DND-41 (cell line): ENCODE results near the gene ZBTB11.

Source experiments
- ATAC-seq: fragments of 200-7000 bp; cut with Tn5 transposase; 3 replicates; pipeline ENCODE4 v1.9.1; 2021; ENCODE audit warnings: low read depth; ENCODE audit not compliant: insufficient read depth
- DNase-seq: peaks from one replicate; pipeline ENCODE4 v3.0.0-alpha.2; 2020
- H2AFZ ChIP-seq: 2 replicates; pipeline ENCODE4 v1.6.0; 2012; ENCODE audit warnings: low read depth, low read length
- H3K27ac ChIP-seq: 2 replicates; pipeline ENCODE4 v1.5.1; 2012; ENCODE audit warnings: low read length, inconsistent platforms
- H3K27me3 ChIP-seq: fragments of 200-600 bp; sonication (generic); 2 replicates; pipeline ENCODE4 v1.6.0; 2012; ENCODE audit warnings: low read length, mild to moderate bottlenecking, inconsistent platforms; ENCODE audit not compliant: insufficient read depth, poor library complexity
- H3K36me3 ChIP-seq: 2 replicates; pipeline ENCODE4 v1.5.1; 2012; ENCODE audit warnings: low read length, inconsistent platforms; ENCODE audit not compliant: insufficient read depth
- H3K4me1 ChIP-seq: 2 replicates; pipeline ENCODE4 v1.5.1; 2012; ENCODE audit warnings: mild to moderate bottlenecking, low read length; ENCODE audit not compliant: insufficient read depth
- H3K4me2 ChIP-seq: 2 replicates; pipeline ENCODE4 v1.6.0; 2012; ENCODE audit warnings: mild to moderate bottlenecking, moderate library complexity, low read length, inconsistent platforms; ENCODE audit not compliant: insufficient read depth
- H3K4me3 ChIP-seq, 2 experiments: fragments of 200-600 bp in 1 of 2; shearing (Covaris generic) in 1 of 2; 2 replicates each; pipeline ENCODE4 v1.5.1; 2012 to 2016; ENCODE audit warnings: inconsistent platforms in 2 of 2, low read length in 2 of 2, mild to moderate bottlenecking in 2 of 2, low read depth in 1 of 2, moderate library complexity in 1 of 2
- H3K79me2 ChIP-seq: 2 replicates; pipeline ENCODE4 v1.6.0; 2012; ENCODE audit warnings: low read length, inconsistent platforms; ENCODE audit not compliant: insufficient read depth
- H3K9ac ChIP-seq: 2 replicates; pipeline ENCODE4 v1.6.0; 2012; ENCODE audit warnings: low read depth, mild to moderate bottlenecking, inconsistent platforms, low read length, moderate library complexity
- H3K9me3 ChIP-seq: 2 replicates; pipeline ENCODE4 v1.5.1; 2012; ENCODE audit warnings: low read length, moderate library complexity, mild to moderate bottlenecking, inconsistent platforms; ENCODE audit not compliant: insufficient read depth, severe bottlenecking
- H4K20me1 ChIP-seq: 2 replicates; pipeline ENCODE4 v1.6.0; 2012; ENCODE audit warnings: low read length; ENCODE audit not compliant: insufficient read depth
- CTCF ChIP-seq: IDR thresholded peaks from 2 replicates; pipeline ENCODE4 v1.5.1; 2012; ENCODE audit warnings: borderline replicate concordance, low read length, moderate library complexity, mild to moderate bottlenecking; ENCODE audit not compliant: poor library complexity, severe bottlenecking; ENCODE audit errors: extremely low read depth
- EZH2 ChIP-seq: IDR thresholded peaks from 3 replicates; pipeline ENCODE4 v1.6.1; 2012; ENCODE audit warnings: borderline replicate concordance, low read depth, mild to moderate bottlenecking, moderate library complexity, low read length, inconsistent platforms; ENCODE audit not compliant: severe bottlenecking

Gene ZBTB11

GRCh38 chr3:101676765-101677435, at the start of gene ZBTB11:
ZBTB11 (minus strand) TSS chr3:101677132; CDS start chr3:101676914, 218 bp downstream.
- peak; percentile 74 for ATAC-seq
- DNase-seq = peak; percentile 99
- TF ChIP-seq CTCF = peak; percentile 69
- TF ChIP-seq EZH2 = no peak
- peak within 1 kb of the TSS; percentile 95 for H2AFZ ChIP-seq
- peaks cover 76% of the 10 kb centered on the region for H3K79me2 ChIP-seq
- H3K4me2 ChIP-seq = peak within 1 kb of the TSS; percentile 94
- H3K36me3 ChIP-seq = peaks cover 43% of the 10 kb centered on the region
- H3K27ac ChIP-seq = peak within 1 kb of the TSS; percentile 91
- H4K20me1 ChIP-seq = peaks cover 41% of the 10 kb centered on the region
- peak within 1 kb of the TSS; percentile 96 for H3K9ac ChIP-seq
- H3K9me3 ChIP-seq = no peaks in the 10 kb centered on the region
- H3K27me3 ChIP-seq = no peaks in the 10 kb centered on the region
- peaks cover 53% of the 10 kb centered on the region for H3K4me1 ChIP-seq
- peak within 1 kb of the TSS; percentile 100 for H3K4me3 ChIP-seq

- DNase-seq (no peak), ATAC-seq (no peak)
- peaks cover 37% of the 10 kb centered on the region for H3K79me2 ChIP-seq
- H3K9me3 ChIP-seq = no peaks in the 10 kb centered on the region
- H3K9ac ChIP-seq = peak overlapping the region; percentile 76
- no peaks in the 10 kb centered on the region for H4K20me1 ChIP-seq
- H3K27me3 ChIP-seq = no peaks in the 10 kb centered on the region
- TF ChIP-seq EZH2 (no peak), CTCF (no peak)
- H3K4me3 ChIP-seq = peak overlapping the region; percentile 84 to 88; a peak in 3 of 4 replicates
- peak overlapping the region; percentile 88 for H3K4me2 ChIP-seq
- peaks cover 44% of the 10 kb centered on the region for H3K36me3 ChIP-seq
- H3K4me1 ChIP-seq = peaks cover 36% of the 10 kb centered on the region
- H2AFZ ChIP-seq = peak overlapping the region; percentile 97
- peak overlapping the region; percentile 95 for H3K27ac ChIP-seq
Observed at GRCh38 chr3:101725890-101726275, 49.0 kb upstream of the ZBTB11 start.

DNA sequence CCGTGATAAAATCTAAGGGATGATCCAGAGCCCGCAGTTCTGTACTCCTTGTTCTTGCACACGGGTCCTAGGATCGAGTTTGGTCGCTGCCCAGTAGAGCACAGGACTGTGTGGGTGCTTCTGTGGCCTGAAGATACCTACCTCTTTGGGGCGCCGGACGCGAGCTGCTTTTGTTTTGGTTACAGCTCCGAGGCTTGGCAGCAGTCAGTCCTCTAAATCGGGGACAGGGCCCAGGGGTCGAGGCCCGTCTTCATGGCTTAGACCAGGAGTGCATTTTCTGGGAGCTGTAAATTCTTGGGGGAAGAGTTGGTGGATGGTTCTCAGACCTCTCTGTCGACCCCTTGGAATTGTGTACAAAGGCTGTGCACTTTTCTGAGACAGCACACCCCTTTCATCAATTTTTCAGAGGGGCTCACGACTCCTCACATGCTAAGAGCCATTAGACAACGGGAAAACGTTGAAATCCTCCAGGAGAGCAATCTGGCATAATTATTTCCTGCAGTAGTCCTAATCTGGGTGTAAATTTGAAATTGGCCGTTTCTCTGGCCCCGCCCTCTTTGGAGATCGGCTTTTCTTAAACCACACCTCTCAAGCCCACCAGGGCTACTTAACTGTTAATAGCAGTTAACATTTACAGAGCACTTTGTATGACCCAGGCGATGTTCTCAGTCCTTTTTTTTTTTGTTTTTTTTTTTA, 48.4 kb upstream of the ZBTB11 start:
- DNase-seq (peak; percentile 47), ATAC-seq (peak; percentile 9)
- H3K9ac ChIP-seq = peak overlapping the region; percentile 76
- H2AFZ ChIP-seq = peak overlapping the region; percentile 97
- peaks cover 38% of the 10 kb centered on the region for H3K36me3 ChIP-seq
- H3K79me2 ChIP-seq = peaks cover 37% of the 10 kb centered on the region
- H3K4me2 ChIP-seq = peak overlapping the region; percentile 88
- no peaks in the 10 kb centered on the region for H3K27me3 ChIP-seq
- no peaks in the 10 kb centered on the region for H4K20me1 ChIP-seq
- TF ChIP-seq EZH2 (no peak), CTCF (no peak)
- H3K4me3 ChIP-seq = peak overlapping the region; percentile 84 to 88
- no peaks in the 10 kb centered on the region for H3K9me3 ChIP-seq
- H3K27ac ChIP-seq = peak overlapping the region; percentile 95
- H3K4me1 ChIP-seq = peaks cover 36% of the 10 kb centered on the region
